Right renal pelvis (tissue), 4 donors: ENCODE data around the gene LMTK2. TPM values are rescaled to one million over a fixed set of nuclear protein-coding genes. Genes with fewer than 3 reads are reported as not detected.
"Not testable (repeated sequence)": the region's sequence is repeated elsewhere in the genome, so short reads cannot be mapped to it uniquely, and the experiment has no call there.

ENCODE experiments used
- DNase-seq, 4 donors: peaks; one replicate each; pipeline ENCODE4 v3.0.0-alpha.2; 2013; ENCODE audit warnings: low read depth in 4 of 4, low spot score in 3 of 4, missing footprints in 1 of 4
- polyA plus RNA-seq, 4 donors: library from polyadenylated mRNA; unstranded; fragments of 120-200 nt; gene quantifications; one replicate each; pipeline ENCODE4 v1.2.1, GENCODE V29; 2013; ENCODE audit not compliant: insufficient read length in 4 of 4

LMTK2 gene
- polyA plus RNA-seq, 4 donors, result 13.6 to 14.8 (median 14.4) TPM

DNA sequence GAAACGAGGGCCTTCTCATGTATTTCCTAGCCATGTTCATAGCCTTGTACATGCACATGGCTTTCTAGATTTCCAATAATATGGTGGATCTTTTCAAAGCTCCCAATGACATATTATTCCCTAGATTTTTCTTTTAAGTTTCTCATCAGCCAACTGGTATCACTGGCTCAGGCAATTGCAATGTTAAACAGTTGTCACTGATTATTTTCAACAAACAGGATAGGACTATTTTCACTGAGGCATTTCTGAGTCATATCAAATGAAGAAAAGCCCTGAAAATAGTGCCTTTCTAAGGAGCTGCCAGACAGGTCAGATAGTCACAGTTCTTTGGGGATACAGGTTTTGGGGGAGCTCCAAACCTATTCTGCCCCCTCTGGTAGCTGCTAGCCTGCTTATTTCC, 4.5 kb upstream of the LMTK2 start:
- no peak for DNase-seq

DNA sequence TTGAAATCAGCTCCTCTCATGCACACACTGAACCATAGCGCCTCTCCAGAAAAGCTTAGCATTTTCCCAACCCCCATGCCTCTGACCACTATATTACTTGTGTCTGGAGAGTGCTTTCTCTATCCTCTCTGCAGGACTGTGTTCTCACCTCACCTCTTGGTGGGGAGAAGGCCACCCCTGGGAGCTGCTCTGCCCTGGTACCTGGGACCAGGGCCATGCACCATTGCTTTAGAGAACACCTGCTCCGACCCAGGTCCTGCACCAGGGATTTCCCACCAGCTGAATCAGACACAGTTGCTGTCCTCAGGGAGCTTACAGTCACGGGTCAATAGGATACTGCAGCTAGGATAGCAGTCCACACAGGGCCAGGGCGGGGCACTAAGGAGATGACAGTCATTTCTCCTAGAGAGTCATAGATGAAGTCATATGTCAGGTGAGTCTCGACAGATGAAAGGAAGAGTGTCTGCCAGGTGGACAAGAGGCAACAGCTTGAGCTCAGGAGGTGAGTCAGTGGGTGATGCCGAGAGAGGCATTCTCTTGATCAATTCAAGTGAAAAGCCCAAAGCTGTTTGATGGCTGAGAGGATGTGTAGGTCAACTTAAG, 619 bp upstream of the LMTK2 start:
- no peak for DNase-seq

DNA sequence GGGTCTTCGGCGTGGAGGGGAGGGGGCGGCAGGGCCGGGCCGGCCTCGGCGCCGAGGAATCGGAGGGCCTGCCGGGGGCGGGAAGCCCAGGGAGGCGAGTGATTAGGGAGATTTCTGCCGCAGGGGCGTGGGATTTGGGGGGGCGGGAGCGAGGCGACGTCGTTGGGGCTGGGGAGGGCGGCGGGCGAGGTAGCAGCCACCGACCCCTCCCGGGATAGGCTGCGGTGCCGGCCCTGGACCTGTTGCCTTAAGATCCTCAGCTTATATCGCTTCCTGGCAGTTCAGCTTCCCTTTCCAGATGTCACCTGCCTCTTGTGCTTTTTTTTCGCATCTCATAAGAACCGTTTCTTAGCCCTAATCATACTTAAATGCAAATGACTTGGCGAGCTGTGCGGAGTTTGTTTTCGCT, 655 bp downstream of the LMTK2 start:
- no peak for DNase-seq

- DNase-seq, result no peak
Observed at GRCh38 chr7:98110249-98111022, 3.8 kb downstream of the LMTK2 start.

- DNase-seq, result no peak
Observed at GRCh38 chr7:98112077-98112476, 5.4 kb downstream of the LMTK2 start.

GRCh38 chr7:98115746-98116525, 9.3 kb downstream of the LMTK2 start:
- DNase-seq, result no peak

DNA sequence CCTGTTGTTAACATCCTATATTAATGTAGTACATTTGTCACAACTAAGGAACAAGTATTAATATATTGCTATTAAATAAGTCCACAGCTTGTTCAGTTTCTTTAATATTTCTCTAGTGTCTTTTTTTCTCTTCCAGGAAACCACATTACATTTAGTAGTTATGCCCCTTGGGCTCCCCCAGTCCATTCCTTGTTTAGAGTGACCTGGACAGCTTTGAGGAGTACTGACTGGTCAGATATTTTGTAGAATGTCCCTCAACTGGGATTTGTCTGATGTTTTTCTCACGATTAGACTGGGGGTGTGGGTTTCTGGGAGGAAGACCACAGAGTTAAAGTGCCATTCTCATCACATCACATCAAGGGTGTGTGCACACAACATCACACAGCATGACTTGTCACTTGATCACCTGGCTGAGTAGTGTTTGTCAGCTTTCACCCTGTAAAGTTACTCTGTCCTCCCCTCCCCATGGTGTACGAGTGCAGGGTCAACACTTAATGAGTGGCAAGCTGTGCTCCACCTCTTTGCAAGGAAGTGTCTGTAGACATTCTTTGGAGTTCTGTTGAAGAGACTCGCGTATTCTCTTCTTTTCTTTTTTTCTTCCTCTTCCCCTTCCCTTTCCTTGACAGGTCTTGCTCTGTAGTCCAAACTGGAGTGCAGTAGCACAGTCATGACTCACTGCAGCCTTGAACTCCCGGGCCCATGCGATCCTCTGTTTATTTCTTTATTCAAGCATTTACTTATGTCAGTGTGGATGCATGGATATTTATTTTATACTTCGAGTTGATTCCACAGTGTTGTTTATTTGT, 10.2 kb downstream of the LMTK2 start:
- no peak for DNase-seq

DNA sequence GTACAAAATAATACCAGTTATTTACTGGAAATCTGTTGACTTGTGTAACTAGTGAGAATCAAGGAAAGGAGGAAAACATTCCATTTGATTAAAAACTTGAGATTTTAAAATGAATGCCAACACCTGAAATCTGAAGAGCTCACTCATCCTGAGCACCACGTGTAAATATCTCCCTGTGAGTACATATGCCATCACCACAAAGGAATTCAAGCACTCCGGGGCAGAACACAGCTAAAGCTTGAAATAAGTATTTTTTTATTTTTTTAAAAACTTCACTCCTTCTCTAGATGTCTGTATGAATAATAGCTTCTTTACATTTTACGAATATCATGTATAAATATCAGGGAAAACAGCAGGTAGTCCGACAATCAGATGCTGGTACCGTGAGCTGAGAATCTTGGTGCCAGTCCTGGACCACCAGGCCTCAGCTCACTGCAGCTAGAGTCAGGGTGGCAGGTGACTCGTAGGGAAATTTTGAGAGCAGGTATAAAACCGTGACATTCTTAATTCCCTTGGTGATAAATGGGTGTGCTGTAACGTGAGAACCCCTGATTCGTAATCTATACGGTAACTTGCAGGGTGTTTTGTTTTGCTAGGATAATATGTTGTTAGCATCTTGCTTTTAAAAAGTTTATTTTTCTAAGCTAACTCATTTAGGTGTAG, 12.7 kb downstream of the LMTK2 start:
- no peak for DNase-seq

- no peak for DNase-seq
Observed at GRCh38 chr7:98120559-98120958, 13.9 kb downstream of the LMTK2 start.

DNA sequence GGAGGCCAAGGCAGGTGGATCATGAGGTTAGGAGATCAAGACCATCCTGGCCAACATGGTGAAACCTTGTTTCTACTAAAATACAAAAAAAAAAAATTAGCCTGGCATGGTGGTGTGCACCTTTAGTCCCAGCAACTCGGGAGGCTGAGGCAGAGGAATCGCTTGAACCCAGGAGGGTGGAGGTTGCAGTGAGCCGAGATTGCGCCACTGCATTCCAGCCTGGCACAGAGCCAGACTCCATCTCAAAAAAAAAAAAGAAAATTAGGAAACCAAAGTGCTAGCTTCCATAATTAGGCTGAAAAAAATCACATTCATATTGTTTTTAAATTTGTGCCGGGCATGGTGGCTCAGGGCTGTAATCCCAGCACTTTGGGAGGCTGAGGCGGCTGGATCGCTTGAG, 14.7 kb downstream of the LMTK2 start:
- not testable (repeated sequence) for DNase-seq

DNA sequence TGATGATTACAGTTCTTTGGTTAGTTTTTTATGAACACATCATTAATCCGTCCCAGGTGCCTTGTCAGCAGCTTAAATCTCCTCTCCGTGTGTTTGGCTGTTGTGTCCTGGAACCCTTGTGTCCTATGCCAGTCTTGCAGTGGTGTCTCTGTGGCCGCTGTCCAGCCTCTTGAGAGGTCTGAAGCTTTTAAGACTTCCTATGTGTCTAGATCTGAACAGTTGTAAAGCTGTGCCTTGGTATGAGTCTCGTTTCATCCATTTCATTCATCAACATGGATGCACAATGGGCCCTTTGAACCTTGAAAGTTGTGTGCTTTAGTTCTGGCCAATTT, 16.7 kb downstream of the LMTK2 start:
- DNase-seq, result no peak

GRCh38 chr7:98125759-98126158, 19.1 kb downstream of the LMTK2 start:
- DNase-seq, result no peak

DNA sequence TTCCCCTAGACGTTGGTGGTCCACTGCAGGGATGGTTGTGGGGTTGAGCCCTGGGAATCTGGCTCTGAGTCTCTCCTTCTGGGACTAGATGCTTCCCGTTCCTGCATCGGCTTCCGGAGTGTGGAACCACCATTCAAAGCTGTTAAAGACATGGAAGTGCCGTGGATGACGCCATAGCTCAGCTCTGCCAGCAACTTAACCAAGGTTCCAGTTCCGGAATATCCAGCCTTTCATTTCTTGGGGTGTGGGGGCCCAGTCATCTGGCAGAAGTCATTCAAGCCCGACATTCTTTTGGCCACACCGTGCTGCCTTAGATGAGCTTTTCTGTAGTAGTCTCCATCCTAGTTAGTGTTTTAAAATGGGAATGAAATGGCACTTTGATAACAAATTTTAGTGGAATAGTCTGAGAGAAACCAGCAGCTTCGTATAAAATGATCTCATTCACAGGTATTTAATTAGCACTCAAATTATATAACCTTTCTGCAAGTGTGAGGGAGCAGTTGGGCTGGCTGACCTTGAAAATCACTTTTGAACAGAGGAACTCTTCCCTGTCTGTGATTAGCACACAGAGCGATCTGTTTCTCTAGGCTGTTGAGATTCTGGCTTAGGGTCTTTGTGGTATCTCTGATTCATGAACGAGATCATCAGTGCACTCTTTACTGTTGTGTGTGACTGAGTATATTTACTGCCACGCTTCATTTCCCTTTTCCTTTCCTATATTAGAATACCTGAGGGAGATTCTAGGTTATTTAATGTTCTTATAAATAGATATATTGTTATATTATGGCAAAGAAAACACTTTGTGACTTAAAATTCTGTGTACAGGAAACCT, 19.9 kb downstream of the LMTK2 start:
- DNase-seq, result no peak

DNA sequence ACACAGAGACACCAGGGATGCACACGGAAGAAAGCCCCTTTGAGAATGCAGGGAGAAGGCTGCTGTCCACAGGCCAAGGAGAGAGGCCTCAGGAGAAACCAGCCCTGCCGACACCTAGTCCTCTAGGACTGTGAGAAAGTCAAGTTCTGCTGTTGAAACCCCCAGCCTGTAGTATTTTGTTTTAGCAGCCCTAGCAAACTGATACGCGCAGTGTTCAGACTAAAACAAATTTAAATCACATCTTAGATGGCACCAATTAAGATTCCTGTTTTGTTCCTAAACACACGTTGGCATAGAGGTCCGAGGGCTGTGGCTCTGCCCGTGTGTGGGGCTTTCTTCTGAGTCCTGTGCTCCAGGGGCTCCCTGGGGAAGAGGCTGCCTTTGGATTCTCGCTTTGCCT, 21.7 kb downstream of the LMTK2 start:
- DNase-seq, result no peak

DNA sequence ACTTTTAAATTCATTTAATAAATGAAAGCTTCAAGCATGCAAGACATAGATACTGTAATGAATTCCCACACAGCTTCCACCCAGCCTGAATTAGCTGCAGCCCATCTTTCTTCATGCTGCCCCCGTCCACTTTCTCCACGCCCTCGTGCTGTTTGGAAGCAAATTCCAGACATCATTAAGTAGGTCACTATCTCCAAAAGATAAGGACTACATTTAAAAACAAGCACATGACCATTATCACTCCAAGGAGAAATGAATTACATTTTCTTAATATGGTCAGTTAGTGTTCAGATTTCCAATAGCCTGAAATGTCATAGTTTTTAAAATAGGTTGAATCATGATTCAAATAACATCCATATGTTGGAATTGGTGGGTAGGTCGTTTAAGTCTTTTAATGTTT, 24.3 kb downstream of the LMTK2 start:
- DNase-seq, result no peak

GRCh38 chr7:98133181-98133580, 26.5 kb downstream of the LMTK2 start:
- DNase-seq, result no peak

GRCh38 chr7:98133621-98134303, 27.1 kb downstream of the LMTK2 start:
- no peak for DNase-seq

DNA sequence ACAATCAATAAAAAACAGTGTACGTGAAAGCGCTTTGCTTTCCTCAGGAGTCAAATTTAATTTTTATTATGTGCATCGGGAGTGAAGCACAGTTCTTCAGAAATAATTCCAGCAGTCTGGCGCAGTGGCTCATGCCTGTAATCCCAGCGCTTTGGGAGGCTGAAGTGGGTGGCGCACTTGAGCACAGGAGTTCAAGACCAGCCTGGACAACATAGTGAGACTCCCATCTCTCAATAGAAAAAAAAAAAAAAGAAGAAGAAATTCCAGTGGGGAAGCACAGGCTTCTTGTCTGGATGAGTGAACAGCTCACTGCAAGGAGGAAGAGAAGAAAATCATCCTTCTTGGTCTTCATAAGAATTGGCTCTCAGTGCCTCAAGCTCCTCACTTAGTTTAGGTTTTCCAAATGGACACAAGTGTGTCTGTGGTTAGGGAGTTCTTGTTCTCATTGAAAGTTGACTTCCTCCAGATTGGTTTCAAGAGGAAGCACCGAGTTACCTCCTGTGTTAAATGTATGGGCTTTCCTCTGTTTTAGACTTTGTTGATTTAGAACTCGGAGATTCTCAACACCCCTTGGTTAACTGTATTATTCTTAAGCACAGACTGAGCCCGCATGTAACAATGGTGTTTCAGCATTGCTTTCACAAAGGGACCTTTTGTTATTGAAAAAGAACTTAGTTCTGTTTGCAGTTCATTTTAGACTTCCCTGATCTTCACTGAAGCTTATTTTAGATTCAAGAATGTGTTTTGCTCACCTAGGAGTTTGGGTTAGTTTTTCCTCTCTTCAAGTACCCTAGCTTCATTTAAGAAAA, 28.0 kb downstream of the LMTK2 start:
- no peak for DNase-seq
